Measurements from ENCODE around the gene TAS2R3. TPM values are rescaled to one million over a fixed set of nuclear protein-coding genes. Genes with fewer than 3 reads are reported as not detected.
"Not testable (repeated sequence)": the region's sequence is repeated elsewhere in the genome, so short reads cannot be mapped to it uniquely, and the experiment has no call there.

Gene TAS2R3, protein sequence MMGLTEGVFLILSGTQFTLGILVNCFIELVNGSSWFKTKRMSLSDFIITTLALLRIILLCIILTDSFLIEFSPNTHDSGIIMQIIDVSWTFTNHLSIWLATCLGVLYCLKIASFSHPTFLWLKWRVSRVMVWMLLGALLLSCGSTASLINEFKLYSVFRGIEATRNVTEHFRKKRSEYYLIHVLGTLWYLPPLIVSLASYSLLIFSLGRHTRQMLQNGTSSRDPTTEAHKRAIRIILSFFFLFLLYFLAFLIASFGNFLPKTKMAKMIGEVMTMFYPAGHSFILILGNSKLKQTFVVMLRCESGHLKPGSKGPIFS
- total RNA-seq, result 0.61 TPM
- long read RNA-seq, result 0 reads

DNA sequence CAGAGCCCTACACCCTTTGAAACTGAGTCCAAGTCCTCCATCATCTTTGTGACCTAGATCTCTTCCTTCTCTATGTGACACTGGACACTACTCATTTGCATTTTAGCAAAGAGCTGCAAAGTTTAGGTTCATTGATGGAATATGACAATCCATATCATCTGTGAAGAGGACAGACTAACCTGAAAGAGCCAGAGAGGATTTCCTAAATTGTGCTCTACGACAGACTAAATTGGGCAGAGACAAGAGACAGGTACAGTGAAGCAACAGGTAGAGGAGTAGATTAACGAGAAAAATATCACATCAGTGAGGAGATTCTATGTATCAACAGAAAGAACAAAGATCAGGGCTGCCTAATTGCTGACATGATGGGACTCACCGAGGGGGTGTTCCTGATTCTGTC lies at the start of gene TAS2R3:
TSS of gene TAS2R3 (plus strand) at position 301 of the 400 bp plus-strand sequence. CDS start at position 363, 62 bp downstream.
- DNase-seq (ENCODE audit: low spot score), result no peak

DNA sequence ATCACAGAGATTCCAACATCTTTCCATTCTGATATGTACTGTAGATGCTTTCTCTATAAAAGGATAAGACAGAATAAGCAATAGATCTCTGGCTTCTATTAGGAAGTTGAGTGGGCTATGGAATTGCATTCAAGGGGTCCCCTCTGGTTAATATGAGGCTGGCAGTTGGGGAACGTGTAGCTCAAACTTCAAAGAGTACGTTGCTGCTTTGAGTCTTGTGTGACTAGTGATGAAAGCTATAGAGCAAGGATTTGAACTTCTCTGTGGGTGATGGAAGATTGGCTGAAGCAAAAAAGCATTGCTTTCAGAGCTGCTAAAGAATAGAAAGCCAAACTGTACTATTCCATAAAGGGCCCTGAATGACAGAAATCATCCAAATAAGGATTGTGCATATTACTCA lies 49.3 kb upstream of the TAS2R3 start:
- DNase-seq (ENCODE audit: low spot score), result no peak

DNA sequence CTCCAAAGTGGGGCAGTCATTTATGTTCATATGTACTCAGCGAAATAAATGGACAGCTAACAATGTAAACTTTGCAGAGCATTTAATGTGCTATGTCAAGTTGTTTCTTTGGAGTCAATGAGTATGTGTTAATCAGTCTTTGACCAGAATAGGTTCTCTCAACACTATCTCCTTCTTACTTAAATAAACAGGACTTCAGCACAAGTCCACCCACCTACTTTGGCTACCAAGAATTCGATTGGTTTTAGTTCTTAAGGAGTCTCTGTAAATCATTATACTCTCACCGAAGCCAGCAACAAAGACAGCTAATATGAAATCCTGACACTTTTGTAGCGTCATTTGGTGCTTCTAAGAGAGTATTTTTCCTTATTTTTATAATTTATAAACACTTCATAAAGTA lies 48.9 kb upstream of the TAS2R3 start:
- no peak for DNase-seq (ENCODE audit: low spot score)

DNA sequence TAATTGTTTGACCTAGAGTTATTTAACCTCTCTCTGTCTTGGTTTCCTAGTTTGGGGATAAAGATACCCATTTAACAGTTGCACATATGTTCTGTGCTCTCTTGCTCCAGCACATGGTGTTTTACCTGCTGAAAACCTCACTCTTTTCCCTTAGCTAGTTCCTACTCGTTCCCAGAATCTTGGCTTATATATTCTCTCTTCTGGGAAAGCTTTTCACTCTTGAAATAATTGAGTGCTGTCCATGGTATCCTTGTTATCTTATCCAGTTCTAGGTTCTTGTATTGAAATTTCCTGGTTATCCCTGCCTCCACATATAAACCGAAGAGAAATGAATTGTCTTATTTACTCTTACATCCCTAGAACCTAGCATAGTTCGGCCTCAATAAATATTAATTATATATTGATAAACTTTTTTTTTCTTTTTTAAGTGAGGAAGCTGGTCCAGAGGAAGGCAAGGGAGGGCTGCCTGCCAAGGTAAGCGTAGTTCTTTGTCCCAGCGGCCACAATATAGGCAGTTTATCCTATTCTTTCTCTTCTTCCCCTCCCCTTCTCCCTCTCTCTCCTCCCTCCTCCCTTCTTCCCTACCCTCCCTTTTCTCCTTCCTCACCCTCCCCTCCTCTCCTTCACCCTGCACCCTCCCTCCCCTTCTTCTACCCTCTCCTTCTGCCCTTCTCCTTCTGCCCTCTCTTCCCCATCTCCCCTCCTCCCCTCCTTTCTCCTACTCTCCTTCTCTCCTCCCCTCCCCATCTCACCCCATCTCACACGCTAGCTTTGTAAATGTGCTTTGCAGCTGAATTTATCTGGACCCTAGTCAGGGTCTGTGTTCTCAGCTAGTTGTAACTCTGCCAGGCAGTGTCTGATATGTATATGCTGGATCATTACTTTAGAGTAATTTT lies 47.9 kb upstream of the TAS2R3 start:
- DNase-seq (ENCODE audit: low spot score), result no peak

DNA sequence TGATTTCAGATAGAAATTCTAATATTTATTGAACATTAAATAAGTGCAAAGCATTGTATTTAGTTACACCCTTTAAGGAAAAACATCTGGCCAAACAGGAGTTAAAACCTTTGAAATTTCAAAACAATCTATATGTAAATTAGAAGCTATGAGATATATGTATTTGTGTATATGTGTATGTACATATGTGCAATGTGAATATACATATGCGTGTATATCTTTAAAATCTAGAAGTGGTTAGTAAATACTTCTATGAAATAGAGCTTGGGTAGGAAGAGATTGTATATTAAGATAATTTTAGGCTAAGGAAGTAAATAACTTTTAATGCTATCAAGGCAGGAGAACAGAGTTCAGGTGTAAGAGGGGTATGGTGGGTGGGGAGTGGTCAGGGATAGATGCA lies 46.4 kb upstream of the TAS2R3 start:
- DNase-seq (ENCODE audit: low spot score), result no peak

DNA sequence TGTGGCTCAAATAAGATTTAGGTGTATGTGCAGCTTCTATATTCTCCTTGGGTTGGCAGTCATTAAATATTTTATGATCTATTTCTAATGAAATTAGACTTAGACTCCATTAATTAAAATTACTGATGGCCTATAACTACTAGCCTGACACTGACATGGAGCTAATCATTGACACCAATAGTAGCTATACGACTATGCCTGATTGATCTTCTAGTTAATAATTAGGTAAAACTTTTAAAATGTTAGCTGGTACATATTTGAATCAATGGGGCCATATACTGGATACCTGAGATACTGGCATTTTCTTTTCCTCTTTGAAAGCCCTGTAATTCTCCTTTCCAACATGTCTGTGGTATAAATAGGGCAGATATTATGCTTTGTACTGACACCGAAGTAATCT lies 41.4 kb upstream of the TAS2R3 start:
- DNase-seq (ENCODE audit: low spot score), result no peak

DNA sequence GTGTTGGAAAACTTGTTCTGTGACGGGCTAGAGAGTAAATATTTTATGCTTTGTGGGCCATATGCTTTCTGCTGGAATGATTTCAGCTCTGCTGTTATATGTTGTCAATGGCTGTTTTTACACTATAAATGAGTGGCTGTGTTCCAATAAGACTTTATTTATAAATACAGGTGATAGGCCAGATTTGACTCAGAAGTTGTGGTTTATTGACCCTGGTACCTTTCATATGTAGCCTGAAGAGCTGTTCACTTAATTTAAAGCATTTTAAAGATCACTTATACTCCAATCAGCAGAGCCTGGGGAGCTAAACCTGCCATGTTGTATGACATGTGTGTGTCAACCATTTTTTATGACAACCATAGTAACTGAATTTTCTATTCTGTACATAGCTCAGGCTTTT lies 34.9 kb upstream of the TAS2R3 start:
- no peak for DNase-seq (ENCODE audit: low spot score)

DNA sequence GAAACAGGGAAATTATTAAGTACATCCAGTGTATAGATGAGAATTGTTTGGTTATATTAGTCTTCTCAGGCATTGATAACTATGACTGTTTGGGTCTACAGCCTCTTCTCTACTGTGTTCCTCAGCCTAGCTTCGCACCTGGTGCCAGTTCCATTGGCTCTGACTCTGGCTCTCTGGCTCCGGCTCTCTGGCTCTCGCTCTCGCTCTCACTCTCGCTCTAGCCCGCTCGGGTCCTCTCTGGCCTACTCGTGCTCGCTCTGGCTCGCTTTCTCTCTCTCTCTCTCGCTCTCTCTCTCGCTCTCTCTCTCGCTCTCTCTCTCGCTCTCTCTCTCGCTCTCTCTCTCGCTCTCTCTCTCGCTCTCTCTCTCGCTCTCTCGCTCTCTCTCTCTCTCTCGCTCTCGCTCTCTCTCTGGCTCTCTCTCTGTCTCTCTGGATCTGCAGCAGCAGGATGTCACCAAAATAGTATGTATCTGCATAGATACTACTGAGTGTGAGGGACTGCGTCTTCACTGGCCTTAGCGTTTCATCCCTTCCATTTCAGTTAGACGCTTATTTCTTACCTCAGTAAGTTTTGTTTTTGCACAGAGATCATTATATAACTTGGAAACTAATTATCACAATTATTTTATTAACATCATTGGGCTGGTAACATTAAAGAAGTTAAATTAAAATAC lies 32.3 kb upstream of the TAS2R3 start:
- no peak for DNase-seq (ENCODE audit: low spot score)

DNA sequence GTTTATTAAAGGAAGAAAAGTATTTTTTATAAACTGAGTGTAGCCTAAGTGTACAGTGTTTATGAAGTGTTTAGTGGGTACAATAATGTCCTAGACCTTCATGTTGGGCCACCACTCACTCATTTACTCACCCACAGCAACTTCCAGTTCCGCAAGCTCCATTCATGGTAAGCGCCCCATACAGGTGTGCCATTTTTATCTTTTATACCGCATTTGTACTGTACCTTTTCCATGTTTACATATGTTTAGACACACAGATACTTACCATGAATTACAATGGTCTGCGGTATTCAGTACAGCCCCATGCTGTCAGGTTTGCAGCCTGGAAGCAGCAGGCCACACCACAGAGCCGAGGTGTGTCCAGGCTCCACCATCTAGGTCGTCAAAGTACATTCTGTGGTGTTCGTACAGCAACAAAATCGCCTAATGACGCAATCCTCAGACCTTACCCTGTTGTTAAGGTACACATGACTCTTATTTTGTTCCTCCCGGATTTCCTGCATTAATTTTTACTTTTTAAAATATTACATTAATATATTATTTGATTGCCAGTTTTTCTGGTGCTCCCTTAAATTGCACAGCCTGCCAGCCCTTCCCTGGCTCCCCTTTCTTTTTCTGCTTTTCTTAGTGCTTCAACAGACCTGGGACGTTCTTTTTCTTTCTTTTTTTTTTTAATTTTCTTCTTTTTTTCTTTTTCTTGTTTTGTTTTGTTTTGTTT lies 26.6 kb upstream of the TAS2R3 start:
- DNase-seq (ENCODE audit: low spot score), result no peak

DNA sequence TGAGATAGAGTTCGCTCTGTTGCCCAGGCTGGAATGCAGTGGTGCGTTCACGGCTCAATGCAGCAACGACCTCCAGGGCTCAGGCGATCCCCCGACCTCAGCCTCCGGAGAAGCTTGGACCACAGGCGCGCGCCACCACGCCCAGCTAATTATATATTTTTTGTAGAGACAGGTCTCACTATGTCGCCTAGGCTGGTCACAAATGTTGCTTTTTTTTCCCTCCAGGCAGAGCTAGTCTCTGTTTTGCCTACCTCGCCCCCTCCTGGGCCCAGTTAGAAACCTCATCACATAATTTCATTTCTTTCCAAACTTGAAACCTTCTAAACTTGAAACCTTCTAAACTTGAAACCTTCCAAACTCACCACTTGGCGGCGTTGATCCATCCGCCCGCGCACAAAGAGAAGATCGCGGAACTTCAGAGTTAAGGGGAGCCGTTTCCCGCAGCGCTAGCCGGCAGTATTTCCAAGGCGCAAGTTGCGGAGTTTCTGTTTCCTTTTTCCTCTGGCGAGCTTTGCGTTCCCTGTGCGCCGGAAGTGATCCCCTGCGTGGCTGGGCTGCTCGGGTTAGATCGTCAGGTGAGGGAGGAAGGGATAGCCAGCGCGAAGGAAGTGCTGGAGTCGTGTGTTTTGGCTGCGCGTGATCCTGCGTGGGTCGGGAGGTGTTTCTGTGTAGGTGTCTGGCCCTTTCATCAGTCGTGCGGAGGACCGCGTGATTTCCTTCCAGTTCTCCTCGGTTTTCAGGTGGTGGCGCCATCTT lies 25.9 kb upstream of the TAS2R3 start, which contains the start of gene SSBP1:
TSS of gene SSBP1 (plus strand) at position 523 of the 756 bp plus-strand sequence. CDS start 809 bp downstream, outside the sequence.
- peak; percentile 93 for DNase-seq (ENCODE audit: low spot score)

DNA sequence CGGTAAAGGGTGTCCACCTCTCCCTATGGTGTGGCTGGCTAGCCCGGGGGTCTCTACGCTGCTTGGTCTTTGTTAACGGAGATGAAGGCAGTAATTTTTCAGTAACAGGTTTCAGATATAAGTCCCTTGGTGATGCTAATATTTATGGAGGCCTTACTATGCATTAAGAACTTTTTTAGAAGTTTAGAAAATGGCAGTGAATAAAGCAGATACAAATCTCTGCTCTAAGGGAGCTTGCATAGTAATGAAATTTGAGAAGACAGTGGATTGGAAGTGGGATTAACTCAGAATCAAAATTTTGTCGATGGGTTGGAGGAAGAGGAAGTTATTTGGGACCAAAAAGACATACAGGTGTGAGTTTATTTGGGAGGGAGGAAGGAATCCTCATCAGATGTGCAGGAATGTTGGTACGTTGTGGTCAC lies 25.3 kb upstream of the TAS2R3 start:
- no peak for DNase-seq (ENCODE audit: low spot score)

DNA sequence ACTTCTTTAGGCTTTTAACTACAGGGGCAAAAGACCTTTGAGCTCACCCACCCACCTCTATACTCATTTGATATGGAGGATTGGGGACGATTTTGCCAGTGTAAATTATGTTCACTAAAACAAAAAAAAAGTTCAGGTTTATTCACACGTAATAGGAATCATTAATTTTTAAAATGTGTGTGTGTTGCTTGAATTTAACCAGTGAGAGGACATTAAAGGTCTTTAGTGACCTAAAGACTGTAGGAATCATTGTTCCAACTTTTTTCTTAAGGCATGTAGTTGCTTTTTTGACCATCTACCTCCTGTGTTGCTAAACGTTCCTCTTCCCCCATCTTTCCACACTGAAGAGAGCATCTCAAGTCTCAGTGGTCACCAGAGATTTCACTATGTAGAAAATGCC lies 24.6 kb upstream of the TAS2R3 start:
- no peak for DNase-seq (ENCODE audit: low spot score)

DNA sequence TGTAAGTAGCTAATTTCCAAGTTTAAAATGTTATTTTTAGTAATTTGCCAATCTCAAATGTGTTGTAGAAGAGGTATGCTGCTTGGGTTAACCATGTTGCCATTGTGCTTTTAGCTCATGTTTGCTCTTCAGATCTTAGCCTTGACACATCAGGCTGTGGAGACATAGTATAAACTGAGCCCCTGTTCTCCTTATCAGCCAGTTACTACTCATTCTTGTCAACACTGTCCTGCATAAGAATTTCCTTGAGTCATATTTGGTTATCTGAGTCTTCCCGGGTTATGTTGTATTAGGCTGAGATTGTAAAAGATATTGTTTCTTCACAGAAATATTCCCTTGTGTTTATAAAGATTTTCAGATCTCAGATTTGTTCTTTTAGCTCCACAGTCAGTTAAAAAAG lies 21.7 kb upstream of the TAS2R3 start:
- no peak for DNase-seq (ENCODE audit: low spot score)

DNA sequence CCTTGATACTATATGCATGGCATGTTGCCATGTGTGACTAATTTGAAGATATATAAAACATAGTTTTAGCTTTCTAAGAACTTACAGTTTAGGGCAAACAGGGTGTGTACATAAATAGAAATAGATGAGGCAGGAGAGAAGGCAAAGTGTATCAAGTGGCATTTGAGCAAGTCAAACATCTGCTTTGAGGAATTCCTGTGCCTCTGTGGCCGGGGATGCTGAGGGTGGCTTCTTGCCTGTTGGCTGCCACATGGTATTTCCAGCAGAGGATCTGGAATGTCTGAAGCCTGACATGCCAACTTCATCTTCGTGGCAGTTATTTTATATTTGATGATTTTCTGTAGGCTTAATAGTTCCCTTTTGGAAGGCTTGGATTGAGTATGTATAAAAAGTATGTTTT lies 19.8 kb upstream of the TAS2R3 start:
- no peak for DNase-seq (ENCODE audit: low spot score)

DNA sequence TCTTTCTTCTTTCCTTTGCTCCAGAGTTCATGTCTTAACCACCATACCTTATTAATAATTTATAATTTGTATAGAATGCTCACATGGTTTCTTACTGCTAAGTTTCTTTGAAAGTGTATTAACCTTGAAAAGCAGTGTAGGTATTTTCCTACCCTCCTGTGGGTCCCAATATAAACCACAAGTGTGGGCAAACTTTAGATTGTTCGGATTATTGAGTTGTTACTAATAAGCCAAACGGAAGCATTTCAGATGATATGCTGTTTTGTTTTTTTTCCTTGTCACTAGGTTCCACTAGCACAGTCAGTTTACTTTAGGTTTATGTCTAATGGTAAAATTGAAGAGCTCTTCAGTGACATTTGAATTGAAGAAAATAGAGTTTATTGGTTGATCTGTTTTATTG lies 15.5 kb upstream of the TAS2R3 start:
- DNase-seq (ENCODE audit: low spot score), result no peak

DNA sequence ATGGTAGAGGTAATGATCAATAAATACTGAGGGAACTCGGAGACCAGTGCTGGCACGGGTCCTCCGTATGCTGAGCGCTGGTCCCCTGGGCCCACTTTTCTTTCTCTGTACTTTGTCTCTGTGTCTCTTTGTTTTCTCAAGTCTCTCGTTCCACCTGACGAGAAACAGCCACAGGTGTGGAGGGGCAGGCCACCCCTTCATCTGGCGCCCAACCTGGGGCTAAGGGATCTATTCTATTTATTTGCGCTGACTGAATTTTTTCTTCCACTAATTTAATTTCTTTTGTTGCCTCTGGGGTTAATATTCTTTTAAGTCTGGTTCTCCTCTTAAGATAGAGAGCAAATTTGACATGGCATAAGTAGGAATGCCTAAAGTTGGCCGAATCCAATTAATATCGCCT lies 12.0 kb upstream of the TAS2R3 start:
- not testable (repeated sequence) for DNase-seq (ENCODE audit: low spot score)

DNA sequence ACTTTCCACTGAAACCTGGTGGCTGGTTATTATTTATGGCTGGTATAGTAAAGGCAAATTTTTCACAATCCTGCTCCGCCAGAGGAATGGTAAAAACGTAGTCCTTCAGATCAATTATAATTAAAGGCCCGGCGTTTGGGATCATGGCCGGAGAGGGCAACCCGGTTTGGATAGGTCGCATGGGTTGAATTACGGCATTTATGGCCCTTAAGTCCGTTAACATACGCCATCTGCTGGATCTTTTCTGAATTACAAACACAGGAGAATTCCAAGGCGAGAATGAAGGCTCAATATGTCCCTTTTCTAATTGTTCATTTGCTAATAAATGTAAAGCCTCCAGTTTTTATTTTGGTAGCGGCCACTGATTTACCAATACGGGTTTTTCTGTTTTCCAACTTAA lies 11.3 kb upstream of the TAS2R3 start:
- no peak for DNase-seq (ENCODE audit: low spot score)

DNA sequence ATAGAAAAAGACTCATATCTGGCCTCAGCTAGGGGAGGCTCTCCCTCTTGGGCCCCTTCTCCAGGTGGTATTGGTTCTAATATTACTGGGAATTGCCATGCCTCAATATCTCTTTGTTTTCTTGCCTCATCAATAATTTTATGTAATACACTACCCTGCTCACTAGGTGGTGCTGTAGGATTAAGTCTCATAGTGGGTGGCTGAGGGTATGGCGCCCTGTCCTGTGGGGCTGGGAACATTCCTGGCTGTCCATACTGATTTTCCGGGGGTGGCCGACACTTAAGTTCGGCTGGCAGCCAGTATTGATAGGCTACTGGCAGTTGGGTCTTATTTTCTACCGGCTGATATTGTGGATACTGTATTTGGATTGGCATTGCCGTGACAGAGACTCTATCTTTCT lies 9.0 kb upstream of the TAS2R3 start:
- no peak for DNase-seq (ENCODE audit: low spot score)

DNA sequence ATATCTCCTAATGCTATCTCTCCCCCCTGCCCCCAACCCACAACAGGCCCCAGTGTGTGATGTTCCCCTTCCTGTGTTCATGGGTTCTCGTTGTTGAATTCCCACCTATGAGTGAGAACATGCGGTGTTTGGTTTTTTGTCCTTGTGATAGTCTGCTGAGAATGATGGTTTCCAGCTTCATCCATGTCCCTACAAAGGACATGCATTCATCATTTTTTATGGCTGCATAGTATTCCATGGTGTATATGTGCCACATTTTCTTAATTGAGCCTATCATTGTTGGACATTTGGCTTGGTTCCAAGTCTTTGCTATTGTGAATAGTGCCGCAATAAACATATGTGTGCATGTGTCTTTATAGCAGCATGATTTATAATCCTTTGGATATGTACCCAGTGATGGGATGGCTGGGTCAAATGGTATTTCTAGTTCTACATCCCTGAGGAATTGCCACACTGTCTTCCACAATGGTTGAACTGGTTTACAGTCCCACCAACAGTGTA lies 6.2 kb downstream of the TAS2R3 start:
- DNase-seq (ENCODE audit: low spot score), result not testable (repeated sequence)

DNA sequence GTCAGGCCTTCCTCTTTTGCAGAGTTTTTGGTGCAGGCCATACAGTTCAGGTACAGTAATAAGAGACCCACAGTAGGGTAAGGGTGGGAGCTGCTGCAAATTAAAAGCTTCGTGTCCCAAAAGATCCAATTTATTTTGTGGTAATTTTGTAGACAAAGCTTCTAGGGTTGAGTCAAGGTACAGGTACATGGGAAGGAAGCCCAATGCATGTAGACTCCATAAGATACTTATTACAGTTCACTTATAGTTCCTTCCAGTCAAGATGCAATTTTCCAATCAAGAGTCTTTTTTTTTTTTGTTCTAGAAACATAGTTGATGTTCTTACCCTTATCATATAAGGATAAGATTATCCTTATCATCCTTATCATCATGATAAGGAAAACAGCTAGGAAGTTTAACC lies 12.5 kb downstream of the TAS2R3 start, which contains the start of gene TAS2R4:
TSS of gene TAS2R4 (plus strand) at position 301 of the 400 bp plus-strand sequence. CDS start 1,815 bp downstream, outside the sequence.
- DNase-seq (ENCODE audit: low spot score), result no peak

All from mesenteric fat pad (tissue), 1 donor.